ENCODE data around the gene C4orf51.
"Not testable (repeated sequence)": the region's sequence is repeated elsewhere in the genome, so short reads cannot be mapped to it uniquely, and the experiment has no call there.

Gene C4orf51

GRCh38 chr4:145679991-145680455 lies at the start of gene C4orf51:
TSS of gene C4orf51 (plus strand) at chr4:145680146. CDS start at chr4:145680204, 58 bp downstream.
- no peak for DNase-seq

GRCh38 chr4:145635117-145635516 lies 44.8 kb upstream of the C4orf51 start:
- no peak for DNase-seq

GRCh38 chr4:145635630-145636029 lies 44.3 kb upstream of the C4orf51 start:
- DNase-seq = no peak

GRCh38 chr4:145639186-145639698 lies 40.7 kb upstream of the C4orf51 start:
- no peak for DNase-seq

- not testable (repeated sequence) for DNase-seq
Measured at GRCh38 chr4:145640236-145640635, 39.7 kb upstream of the C4orf51 start.

GRCh38 chr4:145643295-145643694 lies 36.7 kb upstream of the C4orf51 start:
- DNase-seq = no peak

- no peak for DNase-seq
Measured at GRCh38 chr4:145644699-145645098, 35.2 kb upstream of the C4orf51 start.

GRCh38 chr4:145656156-145656555 lies 23.8 kb upstream of the C4orf51 start:
- DNase-seq = no peak

- no peak for DNase-seq
Measured at GRCh38 chr4:145660064-145660463, 19.9 kb upstream of the C4orf51 start.

- DNase-seq = no peak
Measured at GRCh38 chr4:145663194-145663593, 16.8 kb upstream of the C4orf51 start.

GRCh38 chr4:145665773-145666172 lies 14.2 kb upstream of the C4orf51 start:
- no peak for DNase-seq

- no peak for DNase-seq
Measured at GRCh38 chr4:145670422-145670821, 9.5 kb upstream of the C4orf51 start.

- DNase-seq = no peak
Measured at GRCh38 chr4:145679520-145679919, 426 bp upstream of the C4orf51 start.

- DNase-seq = no peak
Measured at GRCh38 chr4:145680902-145681301, 956 bp downstream of the C4orf51 start.

- no peak for DNase-seq
Measured at GRCh38 chr4:145681518-145681917, 1.6 kb downstream of the C4orf51 start.

GRCh38 chr4:145681956-145682355 lies 2.0 kb downstream of the C4orf51 start:
- DNase-seq = no peak

GRCh38 chr4:145686991-145687390 lies 7.0 kb downstream of the C4orf51 start:
- DNase-seq = no peak

GRCh38 chr4:145690610-145691009 lies 10.7 kb downstream of the C4orf51 start:
- DNase-seq = no peak

GRCh38 chr4:145691416-145691815 lies 11.5 kb downstream of the C4orf51 start:
- DNase-seq = not testable (repeated sequence)

- DNase-seq = no peak
Measured at GRCh38 chr4:145694929-145695328, 15.0 kb downstream of the C4orf51 start.

- DNase-seq = no peak
Measured at GRCh38 chr4:145697332-145697731, 17.4 kb downstream of the C4orf51 start.

- no peak for DNase-seq
Measured at GRCh38 chr4:145698507-145698906, 18.6 kb downstream of the C4orf51 start.

GRCh38 chr4:145703850-145704497 lies 24.0 kb downstream of the C4orf51 start:
- DNase-seq = no peak

- no peak for DNase-seq
Measured at GRCh38 chr4:145709336-145709735, 29.4 kb downstream of the C4orf51 start.

- DNase-seq = no peak
Measured at GRCh38 chr4:145709843-145710242, 29.9 kb downstream of the C4orf51 start.

Measured in NCI-H1694 treated with DMSO at 0.1 percent for 48 hours (cell line).